Ovary (tissue), 9 donors: ENCODE data around the gene UFSP1. TPM values are rescaled to one million over a fixed set of nuclear protein-coding genes. Genes with fewer than 3 reads are reported as not detected.

Source experiments
- DNase-seq, 5 donors: peaks; one replicate each; pipeline ENCODE4 v3.0.0-alpha.2; 2019 to 2020
- H3K27ac ChIP-seq, 2 donors: fragments of 200-600 bp; one replicate each; pipeline versions ENCODE4 v1.5.1 to v1.8.0; 2019 to 2022
- H3K27me3 ChIP-seq: fragments of 200-600 bp; one replicate; pipeline ENCODE4 v1.8.0; 2022
- H3K36me3 ChIP-seq: fragments of 200-600 bp; sonication (generic); one replicate; pipeline ENCODE4 v1.5.1; 2019
- H3K4me1 ChIP-seq: one replicate; pipeline ENCODE4 v1.8.1; 2013; ENCODE audit warnings: mild to moderate bottlenecking, moderate library complexity; ENCODE audit not compliant: insufficient read depth
- H3K4me3 ChIP-seq: fragments of 200-600 bp; sonication (generic); one replicate; pipeline ENCODE4 v1.5.1; 2017
- H3K9me3 ChIP-seq, 2 donors: fragments of 200-600 bp in 1 of 2; sonication (generic) in 1 of 2; one replicate each; pipeline versions ENCODE4 v1.5.1 to v1.8.1; 2013 to 2019; ENCODE audit warnings: mild to moderate bottlenecking in 1 of 2, moderate library complexity in 1 of 2
- CTCF ChIP-seq, 3 donors: fragments of 450-650 bp in 2 of 3; fragments of 200-600 bp in 1 of 3; IDR thresholded peaks; one replicate each; pipeline versions ENCODE4 v1.5.1 to v1.8.0; 2016 to 2022; ENCODE audit warnings: antibody characterized with exemption in 3 of 3, mild to moderate bottlenecking in 1 of 3
- EP300 ChIP-seq: sonication (generic); formaldehyde crosslinking; IDR thresholded peaks from one replicate; pipeline ENCODE4 v1.6.1; 2017; ENCODE audit warnings: antibody characterized with exemption
- POLR2A ChIP-seq: fragments of 450-650 bp; IDR thresholded peaks from one replicate; pipeline ENCODE4 v1.6.1; 2017; ENCODE audit warnings: antibody characterized with exemption, mild to moderate bottlenecking, moderate library complexity
- WGBS, 3 donors: extraction: QIAGEN DNeasy Blood & Tissue Kit in 1 of 3; methylation state at CpG; one replicate each; pipeline versions ENCODE4 v1.1.5 to v1.1.7; 2013 to 2017; 5-methylcytosine and 5-hydroxymethylcytosine counted together
- intact Hi-C, 4 donors: fragments of 100-400 bp; cut with DNase I; formaldehyde crosslinking; loops; one replicate each; pipeline versions ENCODE4 v1.11.0 to v1.15.1; 2022 to 2023
- polyA plus RNA-seq, 2 donors: library from polyadenylated mRNA; stranded (reverse); fragments of 200-250 nt in 1 of 2; fragments of 350-450 nt in 1 of 2; fragmentation: Illumina TruSeq in 1 of 2; extraction: RNeasy Lipid Tissue Mini Kit (QIAGEN cat#74804) in 1 of 2; gene quantifications; one replicate each; pipeline ENCODE4 v1.2.3, GENCODE V29; 2013 to 2014
- total RNA-seq, 7 donors: library from RNA; depleted of rRNA in 2 of 7; stranded (reverse); fragments of >200 nt in 2 of 7; fragmentation: NEBNext Ultra II Directional in 3 of 7; extraction: Animal tissue kit (Norgen Biotek cat#: 25700) in 3 of 7; gene quantifications; one replicate each; pipeline versions ENCODE4 v1.1.0 to v1.2.4, GENCODE V29; 2016 to 2023
- donor health status: DM: no; HTN: no; CAD: no; lungs with moderate emphysema.
- donor health status: DM: no; HTN: no; CAD: no.
- donor health status: Bipolar disorder and iron deficiency.
- donor health status: DM: yes; HTN: yes; CAD: no.
- donor health status: DM: no; HTN: no; CAD: no.
- donor health status: DM: yes; HTN: yes; CAD: no.

Gene UFSP1
- total and polyA plus RNA-seq, 9 donors, result 0.38 to 7.9 (median 3.7) TPM

- H3K4me3 ChIP-seq, result peak overlapping the region; percentile 99
- WGBS, 3 donors, result 61 to 83% (median 73%) methylated on average over 28 to 46 of the region's 46 CpGs
- H3K27ac ChIP-seq, result peak overlapping the region; percentile 88 to 96
- H3K27me3 ChIP-seq, result no peaks in the 10 kb centered on the region
- H3K4me1 ChIP-seq, result peaks cover 10% of the 10 kb centered on the region
- H3K36me3 ChIP-seq, result no peaks in the 10 kb centered on the region
- H3K9me3 ChIP-seq, result no peaks in the 10 kb centered on the region
- intact Hi-C loops, result loop anchor here in 3 of 4 donors (10.0 kb wide), 2 partner anchors 161 to 391 kb away; partner anchors contain the start of genes TSC22D4 (in 2 of the 3) and POP7 (in 1 of the 3)
- DNase-seq, result peak; percentile 63 to 86 (median 85)
- TF ChIP-seq CTCF (IDR thresholded peaks at IDR 0.05), result no peak
- no peak for TF ChIP-seq POLR2A
- TF ChIP-seq EP300, result no peak
Measured at GRCh38 chr7:100865938-100866728, 23.4 kb downstream of the UFSP1 start.

- no peak for TF ChIP-seq CTCF (IDR thresholded peaks at IDR 0.05)
- Histone ChIP-seq H3K27me3 (no peaks in the 10 kb centered on the region), H3K4me1 (peaks cover 10% of the 10 kb centered on the region), H3K9me3 (no peaks in the 10 kb centered on the region), H3K36me3 (no peaks in the 10 kb centered on the region), H3K4me3 (no peak overlapping the region), H3K27ac (peak overlapping the region; percentile 88 to 96)
- DNase-seq, result no peak
- intact Hi-C loops, result loop anchor here in 3 of 4 donors (10.0 kb wide), 2 partner anchors 161 to 391 kb away; partner anchors contain the start of genes TSC22D4 (in 2 of the 3) and POP7 (in 1 of the 3)
- 84 to 89% (median 86%) methylated on average over 17 of the region's 17 CpGs for WGBS, 3 donors
Measured at GRCh38 chr7:100865372-100865911, 24.1 kb downstream of the UFSP1 start.

- H3K36me3 ChIP-seq, result no peaks in the 10 kb centered on the region
Measured at GRCh38 chr7:100864263-100864845, 25.2 kb downstream of the UFSP1 start.

More at GRCh38 chr7:100864263-100864845, 25.2 kb downstream of the UFSP1 start:
- Histone ChIP-seq H3K9me3 (no peaks in the 10 kb centered on the region), H3K27ac (no peak overlapping the region), H3K4me1 (peaks cover 10% of the 10 kb centered on the region), H3K27me3 (no peaks in the 10 kb centered on the region), H3K4me3 (no peak overlapping the region)
- intact Hi-C loops, result loop anchor here in 3 of 4 donors (10.0 kb wide), 2 partner anchors 160 to 390 kb away; partner anchors contain the start of genes TSC22D4 (in 2 of the 3) and POP7 (in 1 of the 3)
- 88 to 91% (median 90%) methylated on average over 12 of the region's 12 CpGs for WGBS, 3 donors
- TF ChIP-seq CTCF (IDR thresholded peaks at IDR 0.05), result no peak
- TF ChIP-seq EP300, result no peak
- no peak for TF ChIP-seq POLR2A
- DNase-seq, result no peak
